GM19328 (cell line): ENCODE results near the gene GPC5.
"Not testable (repeated sequence)": the region's sequence is repeated elsewhere in the genome, so short reads cannot be mapped to it uniquely, and the experiment has no call there.

Source experiments
- ATAC-seq: cut with Tn5 transposase; IDR thresholded peaks from one replicate; pipeline ENCODE4 v1.9.1; 2021; ENCODE audit warnings: mild to moderate bottlenecking, moderate library complexity; ENCODE audit not compliant: unreplicated experiment

The GPC5 gene

GRCh38 chr13:92510416-92510815 is 1112.0 kb downstream of the GPC5 start:
- no peak for ATAC-seq

GRCh38 chr13:92512852-92513251 is 1114.4 kb downstream of the GPC5 start:
- ATAC-seq = no peak

- ATAC-seq = no peak
These were observed 1115.3 kb downstream of the GPC5 start for GRCh38 chr13:92513672-92514071.

- ATAC-seq = no peak
These were observed 1116.2 kb downstream of the GPC5 start for GRCh38 chr13:92514420-92515125.

- ATAC-seq = not testable (repeated sequence)
These were observed 1118.5 kb downstream of the GPC5 start for GRCh38 chr13:92516878-92517277.

GRCh38 chr13:92518622-92519021 is 1120.2 kb downstream of the GPC5 start:
- not testable (repeated sequence) for ATAC-seq

GRCh38 chr13:92530364-92530763 is 1131.9 kb downstream of the GPC5 start:
- no peak for ATAC-seq

GRCh38 chr13:92535222-92536006 is 1137.0 kb downstream of the GPC5 start:
- ATAC-seq = no peak

- ATAC-seq = no peak
These were observed 1139.0 kb downstream of the GPC5 start for GRCh38 chr13:92537471-92537870.

- no peak for ATAC-seq
These were observed 1139.7 kb downstream of the GPC5 start for GRCh38 chr13:92538164-92538563.

GRCh38 chr13:92539148-92539547 is 1140.7 kb downstream of the GPC5 start:
- not testable (repeated sequence) for ATAC-seq

- ATAC-seq = no peak
These were observed 1148.8 kb downstream of the GPC5 start for GRCh38 chr13:92547266-92547665.

- ATAC-seq = no peak
These were observed 1150.9 kb downstream of the GPC5 start for GRCh38 chr13:92549276-92549675.

GRCh38 chr13:92553470-92554114 is 1155.2 kb downstream of the GPC5 start:
- no peak for ATAC-seq

GRCh38 chr13:92560883-92561282 is 1162.5 kb downstream of the GPC5 start:
- ATAC-seq = no peak

GRCh38 chr13:92564942-92565341 is 1166.5 kb downstream of the GPC5 start:
- no peak for ATAC-seq

GRCh38 chr13:92566767-92567166 is 1168.3 kb downstream of the GPC5 start:
- ATAC-seq = no peak

- no peak for ATAC-seq
These were observed 1173.8 kb downstream of the GPC5 start for GRCh38 chr13:92572190-92572589.

GRCh38 chr13:92573467-92574057 is 1175.1 kb downstream of the GPC5 start:
- ATAC-seq = no peak

GRCh38 chr13:92574499-92574898 is 1176.1 kb downstream of the GPC5 start:
- ATAC-seq = no peak

GRCh38 chr13:92575777-92576176 is 1177.4 kb downstream of the GPC5 start:
- no peak for ATAC-seq
